HepG2 (cell line): ENCODE data around the gene MB21D2.

ENCODE experiments used
- NR2F2 ChIP-seq: IDR thresholded peaks from 2 replicates; pipeline ENCODE4 v1.6.1; 2012; ENCODE audit warnings: low read depth, inconsistent platforms, borderline replicate concordance
- POLR2AphosphoS5 ChIP-seq: IDR thresholded peaks from 2 replicates; pipeline ENCODE4 v1.6.1; 2012; ENCODE audit warnings: low read depth, low read length
- ZFP36L2 ChIP-seq: sonication (generic); formaldehyde crosslinking; IDR thresholded peaks from 2 replicates; pipeline ENCODE4 v1.4.0; 2020; ENCODE audit warnings: missing genetic modification reagents
- ZNF33A ChIP-seq: sonication (generic); formaldehyde crosslinking; IDR thresholded peaks from 2 replicates; pipeline ENCODE4 v1.5.1; 2020; ENCODE audit warnings: missing genetic modification reagents, mild to moderate bottlenecking, moderate library complexity, borderline replicate concordance
- TF ChIP-seq, protein P1 (sequence below), 2 experiments: sonication (generic) in 1 of 2; formaldehyde crosslinking in 1 of 2; IDR thresholded peaks; 2 replicates each; pipeline versions ENCODE4 v1.5.1 to v1.6.1; 2011 to 2020; ENCODE audit warnings: borderline replicate concordance in 1 of 2, low read depth in 1 of 2, low read length in 1 of 2, mild to moderate bottlenecking in 1 of 2, missing genetic modification reagents in 1 of 2, moderate library complexity in 1 of 2

DNA sequence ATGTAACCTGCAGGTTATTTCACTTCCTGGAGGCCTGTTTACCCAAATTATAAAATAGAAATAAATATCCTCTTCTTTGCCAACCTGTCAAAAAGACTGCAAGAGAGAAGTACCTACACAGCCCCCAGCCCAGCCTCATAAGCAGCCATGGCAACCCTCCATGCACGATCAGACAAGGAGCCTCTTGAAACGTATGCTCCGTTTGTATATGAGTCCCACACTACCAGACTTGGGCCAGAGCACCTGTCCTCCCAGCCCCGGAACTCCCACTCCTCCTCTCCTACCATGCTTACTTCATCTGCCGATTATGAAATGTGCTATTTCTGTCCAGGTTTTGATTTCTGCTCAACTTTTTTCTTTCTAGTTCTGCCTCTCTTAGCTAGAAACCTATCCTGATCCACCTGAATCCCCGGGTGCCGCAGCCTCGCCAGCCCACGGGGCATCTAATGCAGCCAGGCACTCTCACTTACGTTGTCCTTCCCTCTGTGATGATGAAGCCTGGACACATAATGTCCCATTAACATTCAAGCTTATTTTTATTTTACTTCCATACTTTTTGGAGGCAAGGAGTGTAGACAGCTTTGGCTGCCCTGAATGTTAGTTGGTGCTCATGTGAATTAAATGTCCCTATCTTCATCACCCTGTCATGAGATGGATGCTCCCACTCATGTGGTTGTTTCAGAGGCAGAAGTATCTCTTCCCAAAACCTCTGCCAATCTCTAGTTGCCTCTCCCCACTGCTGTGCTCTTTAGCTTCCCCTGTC, 73.8 kb downstream of the MB21D2 start:
- TF ChIP-seq POLR2AphosphoS5 = no peak
- TF ChIP-seq NR2F2 = no peak
- TF ChIP-seq ZFP36L2 (CRISPR knock-in tag) = no peak
- TF ChIP-seq, protein P1, sequence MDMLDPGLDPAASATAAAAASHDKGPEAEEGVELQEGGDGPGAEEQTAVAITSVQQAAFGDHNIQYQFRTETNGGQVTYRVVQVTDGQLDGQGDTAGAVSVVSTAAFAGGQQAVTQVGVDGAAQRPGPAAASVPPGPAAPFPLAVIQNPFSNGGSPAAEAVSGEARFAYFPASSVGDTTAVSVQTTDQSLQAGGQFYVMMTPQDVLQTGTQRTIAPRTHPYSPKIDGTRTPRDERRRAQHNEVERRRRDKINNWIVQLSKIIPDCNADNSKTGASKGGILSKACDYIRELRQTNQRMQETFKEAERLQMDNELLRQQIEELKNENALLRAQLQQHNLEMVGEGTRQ (IDR thresholded peaks at IDR 0.05; ENCODE audit: low read depth, low read length) = no peak
- TF ChIP-seq, protein P1 (CRISPR knock-in tag; IDR thresholded peaks at IDR 0.05; ENCODE audit: borderline replicate concordance) = no peak
- no peak for TF ChIP-seq ZNF33A (CRISPR knock-in tag)
